SK-N-SH (cell line): ENCODE measurements around the gene RAB30. TPM values are rescaled to one million over a fixed set of nuclear protein-coding genes. Genes with fewer than 3 reads are reported as not detected.

Experiments
- CTCF ChIA-PET: fragments of 300-600, 350-600 bp; formaldehyde crosslinking; extraction: SDS; loops from one replicate; lab custom pipeline; 2021; lab: Yijun Ruan, JAX
- POLR2A ChIA-PET: fragments of 350-600 bp; sonication (Branson Sonifier 250); formaldehyde crosslinking; extraction: SDS; loops from one replicate; lab custom pipeline; 2020; ENCODE audit warnings: antibody characterized with exemption, inconsistent platforms; lab: Yijun Ruan, JAX
- DNase-seq: peaks from one replicate; pipeline ENCODE4 v3.0.0; 2012
- H2AFZ ChIP-seq: fragments of 200-600 bp; sonication (generic); 2 replicates; pipeline ENCODE4 v1.8.1; 2016; ENCODE audit warnings: antibody characterized with exemption, mild to moderate bottlenecking, low read depth
- H3F3A ChIP-seq: fragments of 200-600 bp; sonication (generic); replicated peaks from 2 replicates; pipeline ENCODE3; 2016; ENCODE audit warnings: antibody characterized with exemption, mild to moderate bottlenecking; ENCODE audit not compliant: insufficient read depth
- H3K27ac ChIP-seq, 2 experiments: fragments of 200-500 bp in 1 of 2; fragments of 200-600 bp in 1 of 2; sonication (Bioruptor generic) in 1 of 2; sonication (generic), shearing (Covaris generic) in 1 of 2; 2 replicates each; pipeline versions ENCODE4 v1.5.1 to v1.6.1; 2014 to 2016; ENCODE audit warnings: low read depth in 2 of 2, inconsistent platforms in 1 of 2, low read length in 1 of 2, mild to moderate bottlenecking in 1 of 2, mixed read lengths in 1 of 2
- H3K27me3 ChIP-seq: fragments of 200-600 bp; sonication (generic), shearing (Covaris generic); 2 replicates; pipeline ENCODE4 v1.6.1; 2016; ENCODE audit warnings: mixed run types; ENCODE audit not compliant: insufficient read depth
- H3K36me3 ChIP-seq, 2 experiments: fragments of 200-500 bp in 1 of 2; fragments of 200-600 bp in 1 of 2; sonication (Bioruptor generic) in 1 of 2; sonication (generic) in 1 of 2; replicated peaks in 1 of 2; 2 replicates each; pipeline versions ENCODE3 to v1.5.1; 2014 to 2016; ENCODE audit warnings: low read length in 1 of 2, mild to moderate bottlenecking in 1 of 2; ENCODE audit not compliant: insufficient read depth in 2 of 2, control insufficient read depth in 1 of 2
- H3K4me1 ChIP-seq, 2 experiments: fragments of 200-500 bp in 1 of 2; fragments of 200-600 bp in 1 of 2; sonication (Bioruptor generic) in 1 of 2; sonication (generic), shearing (Covaris generic) in 1 of 2; 2 replicates each; pipeline versions ENCODE4 v1.5.1 to v1.6.1; 2014 to 2016; ENCODE audit warnings: low read depth in 1 of 2, low read length in 1 of 2, mixed run types in 1 of 2; ENCODE audit not compliant: insufficient read depth in 2 of 2, control insufficient read depth in 1 of 2
- H3K4me2 ChIP-seq: fragments of 200-600 bp; sonication (generic), shearing (Covaris generic); 2 replicates; pipeline ENCODE4 v1.6.1; 2017; ENCODE audit warnings: mixed run types
- H3K4me3 ChIP-seq, 2 experiments: fragments of 200-500 bp in 1 of 2; fragments of 200-600 bp in 1 of 2; sonication (Bioruptor generic) in 1 of 2; sonication (generic), shearing (Covaris generic) in 1 of 2; 2 replicates each; pipeline versions ENCODE4 v1.5.1 to v1.8.1; 2014 to 2016; ENCODE audit warnings: low read depth in 2 of 2, inconsistent platforms in 1 of 2, low read length in 1 of 2, mild to moderate bottlenecking in 1 of 2, mixed read lengths in 1 of 2, moderate library complexity in 1 of 2
- H3K79me2 ChIP-seq: fragments of 200-600 bp; sonication (generic); 2 replicates; pipeline ENCODE4 v1.8.1; 2017; ENCODE audit warnings: mild to moderate bottlenecking; ENCODE audit not compliant: insufficient read depth
- H3K9ac ChIP-seq: fragments of 200-600 bp; sonication (generic); 2 replicates; pipeline ENCODE4 v1.6.1; 2017; ENCODE audit warnings: mixed run types
- H3K9me2 ChIP-seq: fragments of 200-600 bp; sonication (generic); 2 replicates; pipeline ENCODE4 v1.6.1; 2017; ENCODE audit warnings: mixed run types
- H3K9me3 ChIP-seq: fragments of 200-600 bp; sonication (generic); 2 replicates; pipeline ENCODE4 v1.6.1; 2017; ENCODE audit warnings: mixed run types, mild to moderate bottlenecking, moderate library complexity
- H4K20me1 ChIP-seq: fragments of 200-600 bp; sonication (generic); 2 replicates; pipeline ENCODE4 v1.6.1; 2017; ENCODE audit warnings: mild to moderate bottlenecking, mixed run types; ENCODE audit not compliant: insufficient read depth
- ELF1 ChIP-seq: IDR thresholded peaks from 2 replicates; pipeline ENCODE4 v1.4.0; 2012
- EP300 ChIP-seq, 2 experiments: IDR thresholded peaks; 2 replicates each; pipeline versions ENCODE4 v1.4.0 to v1.6.1; 2012; ENCODE audit warnings: borderline replicate concordance in 1 of 2, low read depth in 1 of 2, low read length in 1 of 2
- EZH2phosphoT487 ChIP-seq: fragments of 200-600 bp; sonication (generic); IDR thresholded peaks from 2 replicates; pipeline ENCODE4 v1.6.1; 2017; ENCODE audit warnings: low read depth, mixed run types, mild to moderate bottlenecking, antibody characterized with exemption, moderate library complexity, borderline replicate concordance
- FOSL2 ChIP-seq: IDR thresholded peaks from 2 replicates; pipeline ENCODE4 v1.4.0; 2012; ENCODE audit warnings: low read depth, mild to moderate bottlenecking, moderate library complexity, borderline replicate concordance
- FOXJ3 ChIP-seq: sonication (generic); formaldehyde crosslinking; IDR thresholded peaks from 2 replicates; pipeline ENCODE4 v1.5.1; 2020; ENCODE audit warnings: mild to moderate bottlenecking, missing genetic modification reagents
- NFIC ChIP-seq: IDR thresholded peaks from 2 replicates; pipeline ENCODE4 v1.4.0; 2012; ENCODE audit warnings: borderline replicate concordance
- RFX5 ChIP-seq: IDR thresholded peaks from 2 replicates; pipeline ENCODE4 v1.6.1; 2012; ENCODE audit warnings: mild to moderate bottlenecking, improper control_type of control experiment, low read length
- RXRA ChIP-seq: IDR thresholded peaks from 2 replicates; pipeline ENCODE4 v1.4.0; 2012; ENCODE audit warnings: low read depth, mild to moderate bottlenecking, borderline replicate concordance
- SIN3A ChIP-seq: IDR thresholded peaks from 2 replicates; pipeline ENCODE4 v1.6.1; 2012; ENCODE audit warnings: low read depth, mild to moderate bottlenecking, low read length, moderate library complexity, borderline replicate concordance
- YY1 ChIP-seq: IDR thresholded peaks from 2 replicates; pipeline ENCODE4 v1.4.0; 2012; ENCODE audit warnings: low read depth, mild to moderate bottlenecking
- WGBS: methylation state at CpG from one replicate; pipeline ENCODE4 v1.1.6; 2017; ENCODE audit warnings: low lambda C conversion rate; 5-methylcytosine and 5-hydroxymethylcytosine counted together
- polyA plus RNA-seq, 3 experiments: library from polyadenylated mRNA; depleted of rRNA; stranded (reverse); fragments of >200 nt; gene quantifications; 2 replicates each; pipeline ENCODE4 v1.2.3, GENCODE V29; 2012
- TF ChIP-seq, protein P1 (sequence below): fragments of 200-600 bp; sonication (generic); IDR thresholded peaks from 2 replicates; pipeline ENCODE4 v1.6.1; 2017; ENCODE audit warnings: antibody characterized with exemption, mild to moderate bottlenecking, moderate library complexity

RAB30 gene
- polyA plus RNA-seq, 1 of the 3 experiments (the other 2 are of a cell fraction): 3.3 TPM

DNA sequence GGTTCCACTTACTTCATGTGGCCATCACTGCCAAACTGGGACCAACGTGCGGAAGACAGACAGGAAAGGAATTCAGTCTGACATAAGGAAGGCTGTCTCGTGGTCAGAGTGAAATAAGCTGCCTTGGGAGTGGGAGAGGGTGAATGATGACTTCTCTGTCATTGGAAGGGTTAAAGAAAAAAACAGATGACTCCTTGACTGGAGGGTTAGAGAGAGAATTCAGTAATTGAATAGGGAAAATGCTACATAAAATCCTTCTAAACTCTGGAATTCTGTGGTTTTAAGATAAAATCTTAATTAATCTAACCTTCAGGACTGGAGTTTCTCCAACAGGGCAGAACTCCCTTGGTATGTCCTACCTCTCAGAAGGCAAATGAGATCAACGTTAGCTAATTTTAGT is 33.8 kb downstream of the RAB30 start (continued):
- no peak for TF ChIP-seq RFX5
- TF ChIP-seq RXRA: no peak; the same call in 1 of the 2 replicates
- TF ChIP-seq, protein P1, sequence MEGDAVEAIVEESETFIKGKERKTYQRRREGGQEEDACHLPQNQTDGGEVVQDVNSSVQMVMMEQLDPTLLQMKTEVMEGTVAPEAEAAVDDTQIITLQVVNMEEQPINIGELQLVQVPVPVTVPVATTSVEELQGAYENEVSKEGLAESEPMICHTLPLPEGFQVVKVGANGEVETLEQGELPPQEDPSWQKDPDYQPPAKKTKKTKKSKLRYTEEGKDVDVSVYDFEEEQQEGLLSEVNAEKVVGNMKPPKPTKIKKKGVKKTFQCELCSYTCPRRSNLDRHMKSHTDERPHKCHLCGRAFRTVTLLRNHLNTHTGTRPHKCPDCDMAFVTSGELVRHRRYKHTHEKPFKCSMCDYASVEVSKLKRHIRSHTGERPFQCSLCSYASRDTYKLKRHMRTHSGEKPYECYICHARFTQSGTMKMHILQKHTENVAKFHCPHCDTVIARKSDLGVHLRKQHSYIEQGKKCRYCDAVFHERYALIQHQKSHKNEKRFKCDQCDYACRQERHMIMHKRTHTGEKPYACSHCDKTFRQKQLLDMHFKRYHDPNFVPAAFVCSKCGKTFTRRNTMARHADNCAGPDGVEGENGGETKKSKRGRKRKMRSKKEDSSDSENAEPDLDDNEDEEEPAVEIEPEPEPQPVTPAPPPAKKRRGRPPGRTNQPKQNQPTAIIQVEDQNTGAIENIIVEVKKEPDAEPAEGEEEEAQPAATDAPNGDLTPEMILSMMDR: no peak
- TF ChIP-seq SIN3A: no peak
- no peak for TF ChIP-seq YY1
- no peak for TF ChIP-seq FOXJ3 (CRISPR knock-in tag)
- TF ChIP-seq EP300 (IDR thresholded peaks at IDR 0.05; ENCODE audit: borderline replicate concordance in 1 of 2, low read depth in 1 of 2, low read length in 1 of 2): peak; percentile 55 to 74; a peak in 2 of 4 replicates
- no peak for TF ChIP-seq ELF1

DNA sequence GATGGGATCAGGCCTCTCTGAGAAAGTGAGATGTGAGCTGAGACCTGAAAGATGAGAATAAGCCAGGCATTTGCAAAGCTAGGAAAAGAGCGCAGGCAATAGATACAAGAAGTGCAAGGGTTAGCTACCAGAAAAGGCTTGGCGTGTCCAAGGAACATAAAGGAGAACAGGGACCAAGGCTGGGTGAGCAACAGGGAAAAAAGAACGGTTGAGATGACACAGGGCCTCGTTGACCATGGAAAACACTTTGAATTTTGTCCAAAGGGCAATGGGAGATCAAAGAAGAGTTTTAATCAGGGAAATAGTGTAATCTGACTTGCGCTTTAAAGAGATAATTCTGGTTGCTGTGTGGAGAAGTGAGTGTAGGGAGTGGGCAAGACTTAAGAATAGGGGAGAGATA is 35.0 kb downstream of the RAB30 start:
- POLR2A ChIA-PET: no interaction called here
- H3K4me1 ChIP-seq: peaks cover 27 to 30% of the 10 kb centered on the region in 2 experiments; a peak in 3 of 4 replicates
- no peak overlapping the region for H3K27ac ChIP-seq
- no peak for TF ChIP-seq EZH2phosphoT487
- no peak overlapping the region for H3K4me3 ChIP-seq
- H4K20me1 ChIP-seq: no peaks in the 10 kb centered on the region
- no peak overlapping the region for H3K9ac ChIP-seq
- H3F3A ChIP-seq: peaks cover 18% of the 10 kb centered on the region
- H3K27me3 ChIP-seq: no peaks in the 10 kb centered on the region
- peaks cover 54% of the 10 kb centered on the region for H3K79me2 ChIP-seq
- DNase-seq: no peak
- H3K9me2 ChIP-seq: no peaks in the 10 kb centered on the region
- no peaks in the 10 kb centered on the region for H3K36me3 ChIP-seq
- WGBS: 94% methylated on average over 5 of the region's 5 CpGs
- CTCF ChIA-PET: no interaction called here
- H3K4me2 ChIP-seq: no peak overlapping the region
- no peaks in the 10 kb centered on the region for H3K9me3 ChIP-seq
- H2AFZ ChIP-seq: no peak overlapping the region

DNA sequence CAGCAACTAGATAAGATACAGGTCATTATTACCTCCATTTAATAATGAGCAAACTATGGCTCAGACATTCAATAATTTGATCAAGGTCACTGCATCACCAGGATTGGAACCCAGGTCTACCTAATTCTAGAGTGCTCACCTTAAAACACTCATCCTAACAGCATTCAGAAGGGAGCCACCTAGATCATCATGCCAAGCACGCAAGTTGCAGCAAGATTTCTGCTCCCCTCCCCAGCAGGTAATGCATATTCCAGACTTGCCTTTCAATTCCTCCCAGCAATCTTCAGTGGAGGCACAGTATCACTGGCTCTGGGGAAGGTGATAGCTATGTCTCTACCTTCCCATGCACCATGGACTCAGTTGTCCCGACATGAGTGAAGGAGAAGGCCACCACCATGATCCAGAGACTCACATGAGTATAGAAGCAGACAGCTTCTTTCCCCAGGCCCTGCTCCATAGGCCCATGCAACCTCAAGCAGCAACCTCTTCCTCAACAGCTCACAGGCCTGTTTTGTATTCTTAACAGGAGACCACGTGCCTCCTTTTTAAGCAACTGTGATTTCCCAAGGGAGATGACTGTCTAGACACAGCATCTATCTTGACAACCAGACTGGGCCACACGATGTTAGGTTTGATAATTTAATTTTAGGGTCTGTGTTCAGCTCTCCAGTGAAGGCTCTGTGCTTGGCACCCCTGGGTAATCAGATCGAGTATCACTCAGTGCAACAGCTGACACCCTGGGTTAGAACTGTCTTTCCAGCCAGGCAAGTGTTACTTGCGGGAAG is 36.4 kb downstream of the RAB30 start:
- Histone ChIP-seq H4K20me1 (no peaks in the 10 kb centered on the region), H3K79me2 (peaks cover 68% of the 10 kb centered on the region), H3K4me3 (no peak overlapping the region), H3K4me2 (peak overlapping the region; percentile 71), H3K9me3 (no peaks in the 10 kb centered on the region), H3K9ac (no peak overlapping the region), H3K4me1 (peaks cover 27 to 30% of the 10 kb centered on the region in 2 experiments; a peak in 3 of 4 replicates), H3F3A (peaks cover 18% of the 10 kb centered on the region), H3K9me2 (no peaks in the 10 kb centered on the region), H3K27me3 (no peaks in the 10 kb centered on the region), H2AFZ (no peak overlapping the region), H3K36me3 (no peaks in the 10 kb centered on the region), H3K27ac (peak overlapping the region; percentile 75 to 91)
- WGBS: 71% methylated on average over 6 of the region's 6 CpGs
- TF ChIP-seq FOSL2 (no peak), NFIC (no peak)
- POLR2A ChIA-PET: no interaction called here
- CTCF ChIA-PET: interaction anchor here (1.2 to 1.3 kb wide), 2 partner anchors 18 to 112 kb away, joined by 3 read pairs; no protein-coding TSS in a partner anchor
- DNase-seq: no peak
